HCT116 (cell line): ENCODE measurements around the gene SPNS1. TPM values are rescaled to one million over a fixed set of nuclear protein-coding genes. Genes with fewer than 3 reads are reported as not detected.

Experiments
- ATAC-seq: fragments of 200-7000 bp; cut with Tn5 transposase; 2 replicates; pipeline ENCODE4 v1.9.1; 2020; ENCODE audit warnings: mild to moderate bottlenecking, moderate library complexity
- BruUV-seq: library from RNA; stranded (reverse); fragments of 400-500 nt; replicated peaks from 2 replicates; lab custom pipeline; 2021; lab: Mats Ljungman, UMichigan
- CTCF ChIA-PET: fragments of 300-600 bp; sonication (Branson Sonifier 250); formaldehyde crosslinking; loops from one replicate; lab custom pipeline; 2021; ENCODE audit warnings: antibody characterized with exemption; lab: Charles Lee
- POLR2A ChIA-PET: fragments of 300-600, 350-600 bp; sonication (Branson Sonifier 250); formaldehyde crosslinking; loops from one replicate; lab custom pipeline; 2021; ENCODE audit warnings: antibody characterized with exemption; lab: Charles Lee
- RAD21 ChIA-PET, 2 experiments: fragments of 300-600 bp; sonication (Branson Sonifier 250); formaldehyde crosslinking; loops; one replicate each; lab custom pipeline; 2023; ENCODE audit warnings: low total read pairs in 2 of 2; ENCODE audit not compliant: uncharacterized antibody in 2 of 2, unreplicated experiment in 2 of 2, low non-redundant PET in 1 of 2; lab: Charles Lee
- DNase-seq: peaks from one replicate; pipeline ENCODE4 v3.0.0-alpha.2; 2010; ENCODE audit warnings: low read depth, low spot score
- H2AFZ ChIP-seq: fragments of 200-600 bp; shearing (Covaris generic), sonication (generic); 2 replicates; pipeline ENCODE4 v1.6.1; 2017; ENCODE audit warnings: low read depth, mixed run types, mixed read lengths, antibody characterized with exemption, low read length; ENCODE audit not compliant: poor library complexity, severe bottlenecking
- H3K27ac ChIP-seq: 2 replicates; pipeline ENCODE4 v1.5.1; 2012; ENCODE audit warnings: low read depth, low read length
- H3K27me3 ChIP-seq: fragments of 200-600 bp; sonication (generic); 2 replicates; pipeline ENCODE4 v1.6.1; 2016; ENCODE audit warnings: mixed run types, low read length, mixed read lengths; ENCODE audit not compliant: insufficient read depth
- H3K36me3 ChIP-seq, 2 experiments: fragments of 200-500 bp in 1 of 2; fragments of 200-600 bp in 1 of 2; sonication (Bioruptor generic) in 1 of 2; sonication (generic) in 1 of 2; 2 replicates each; pipeline versions ENCODE4 v1.5.1 to v1.6.1; 2014 to 2016; ENCODE audit warnings: low read length in 2 of 2, inconsistent platforms in 1 of 2, mixed read lengths in 1 of 2, mixed run types in 1 of 2; ENCODE audit not compliant: insufficient read depth in 2 of 2, control insufficient read depth in 1 of 2
- H3K4me1 ChIP-seq, 2 experiments: fragments of 200-600 bp in 1 of 2; sonication (generic) in 1 of 2; 2 replicates each; pipeline versions ENCODE4 v1.5.1 to v1.6.1; 2012 to 2017; ENCODE audit warnings: low read length in 2 of 2, inconsistent platforms in 1 of 2, mild to moderate bottlenecking in 1 of 2, mixed read lengths in 1 of 2, mixed run types in 1 of 2, moderate library complexity in 1 of 2; ENCODE audit not compliant: insufficient read depth in 2 of 2, control insufficient read depth in 1 of 2
- H3K4me2 ChIP-seq: fragments of 200-600 bp; sonication (generic); 2 replicates; pipeline ENCODE4 v1.6.1; 2017; ENCODE audit warnings: mixed run types, low read length, mixed read lengths
- H3K4me3 ChIP-seq, 2 experiments: fragments of 200-600 bp in 1 of 2; sonication (generic) in 1 of 2; replicated peaks in 1 of 2; 2 replicates each; pipeline ENCODE4 v1.5.1; 2011 to 2016; ENCODE audit warnings: low read length in 2 of 2, control low read depth in 1 of 2, low read depth in 1 of 2, mild to moderate bottlenecking in 1 of 2, mixed read lengths in 1 of 2, mixed run types in 1 of 2
- H3K79me2 ChIP-seq: fragments of 200-600 bp; sonication (generic); 2 replicates; pipeline ENCODE4 v1.6.1; 2017; ENCODE audit warnings: mild to moderate bottlenecking, mixed run types, low read length, moderate library complexity, mixed read lengths; ENCODE audit not compliant: insufficient read depth
- H3K9ac ChIP-seq: fragments of 200-600 bp; sonication (generic); 2 replicates; pipeline ENCODE4 v1.6.1; 2016; ENCODE audit warnings: low read length, mixed read lengths
- H3K9me2 ChIP-seq: fragments of 200-600 bp; sonication (generic), shearing (Covaris generic); 2 replicates; pipeline ENCODE4 v1.6.1; 2017; ENCODE audit warnings: mixed run types, mild to moderate bottlenecking, moderate library complexity; ENCODE audit not compliant: insufficient read depth
- H3K9me3 ChIP-seq, 2 experiments: fragments of 200-500 bp in 1 of 2; fragments of 200-600 bp in 1 of 2; sonication (Bioruptor generic) in 1 of 2; sonication (generic) in 1 of 2; 2 replicates each; pipeline ENCODE4 v1.6.1; 2014 to 2017; ENCODE audit warnings: low read length in 2 of 2, mixed read lengths in 2 of 2, inconsistent platforms in 1 of 2, low read depth in 1 of 2, mild to moderate bottlenecking in 1 of 2, mixed run types in 1 of 2, moderate library complexity in 1 of 2; ENCODE audit not compliant: control insufficient read depth in 1 of 2, insufficient read depth in 1 of 2
- H4K20me1 ChIP-seq: fragments of 200-600 bp; sonication (generic), shearing (Covaris generic); 2 replicates; pipeline ENCODE4 v1.6.1; 2017; ENCODE audit warnings: mixed run types, mild to moderate bottlenecking, moderate library complexity; ENCODE audit not compliant: insufficient read depth
- CEBPB ChIP-seq: IDR thresholded peaks from 2 replicates; pipeline ENCODE4 v1.6.1; 2012; ENCODE audit warnings: low read depth
- EZH2 ChIP-seq: fragments of 200-600 bp; sonication (generic); IDR thresholded peaks from 2 replicates; pipeline ENCODE4 v1.6.1; 2017; ENCODE audit warnings: antibody characterized with exemption, mixed run types
- JUND ChIP-seq: IDR thresholded peaks from 2 replicates; pipeline ENCODE4 v1.6.1; 2012
- RAD21 ChIP-seq: IDR thresholded peaks from 2 replicates; pipeline ENCODE4 v1.6.1; 2012; ENCODE audit warnings: low read depth, mild to moderate bottlenecking
- SP1 ChIP-seq: IDR thresholded peaks from 2 replicates; pipeline ENCODE4 v1.6.1; 2012; ENCODE audit warnings: low read depth
- YY1 ChIP-seq: IDR thresholded peaks from 2 replicates; pipeline ENCODE4 v1.6.1; 2011; ENCODE audit warnings: low read length, low read depth, moderate library complexity, mild to moderate bottlenecking; ENCODE audit not compliant: insufficient replicate concordance; ENCODE audit errors: extremely low read depth
- intact Hi-C: fragments of 100-400 bp; cut with micrococcal nuclease; formaldehyde crosslinking; loops from 2 replicates; pipeline ENCODE4 v1.10.0; 2022
- total RNA-seq: library from RNA; stranded (reverse); gene quantifications from one replicate; pipeline ENCODE4 v1.2.1, GENCODE V29; 2021; ENCODE audit not compliant: unreplicated experiment
- TF ChIP-seq, protein P1 (sequence below), 3 experiments: fragments of 200-600 bp in 1 of 3; sonication (generic) in 1 of 3; IDR thresholded peaks in 2 of 3; conservative IDR thresholded peaks in 1 of 3; 2 replicates each; pipeline ENCODE4 v1.5.1; 2012 to 2017; ENCODE audit warnings: low read depth in 2 of 3, low read length in 2 of 3, antibody characterized with exemption in 1 of 3, borderline replicate concordance in 1 of 3, control low read depth in 1 of 3, mild to moderate bottlenecking in 1 of 3, mixed read lengths in 1 of 3, mixed run types in 1 of 3, moderate library complexity in 1 of 3; ENCODE audit not compliant: insufficient read depth in 1 of 3

SPNS1 gene
- total RNA-seq, 1 experiment from 2014 or later, result 32.3 TPM

DNA sequence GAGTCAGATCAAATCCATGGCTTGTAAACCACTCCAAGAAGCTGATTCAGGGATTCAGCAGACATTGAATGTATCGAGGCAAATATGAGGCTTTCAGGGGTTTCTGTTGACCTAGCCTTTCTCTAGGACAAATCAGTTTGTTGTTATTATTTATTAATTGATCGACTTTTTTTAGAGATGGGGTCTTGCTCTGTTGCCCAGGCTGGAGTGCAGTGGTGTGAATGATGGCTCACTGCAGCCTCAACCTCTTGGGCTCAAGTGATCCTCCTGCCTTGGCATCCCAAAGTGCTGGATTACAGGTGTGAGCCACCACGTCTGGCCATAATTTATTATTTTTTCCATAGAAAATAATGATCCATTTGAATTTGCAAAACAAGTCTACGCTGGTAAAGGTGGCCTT, 37.3 kb downstream of the SPNS1 start:
- no peak overlapping the region for H3K27ac ChIP-seq
- H3K4me2 ChIP-seq, result no peak overlapping the region
- no peaks in the 10 kb centered on the region for H3K9me2 ChIP-seq
- H3K4me1 ChIP-seq, result peaks cover 0 to 5% of the 10 kb centered on the region in 2 experiments; a peak in 2 of 4 replicates
- TF ChIP-seq EZH2, result no peak
- TF ChIP-seq, all 23 proteins: peak for 0
- H2AFZ ChIP-seq, result no peak overlapping the region
- DNase-seq (no peak), ATAC-seq (no peak)
- no peaks in the 10 kb centered on the region for H3K79me2 ChIP-seq
- CTCF ChIA-PET, result interaction anchor here (1.0 kb wide), 1 partner anchor 9 kb away, joined by 3 read pairs; no protein-coding TSS in a partner anchor
- no TSS peak for BruUV-seq
- H3K4me3 ChIP-seq, result no peak overlapping the region
- POLR2A ChIA-PET, result no interaction called here
- RAD21 ChIA-PET, result no interaction called here
- intact Hi-C loops, result no loop called here
- H3K9ac ChIP-seq, result no peak overlapping the region
- no peaks in the 10 kb centered on the region for H4K20me1 ChIP-seq
- H3K36me3 ChIP-seq, result no peaks in the 10 kb centered on the region
- H3K9me3 ChIP-seq, result no peaks in the 10 kb centered on the region
- H3K27me3 ChIP-seq, result no peaks in the 10 kb centered on the region

DNA sequence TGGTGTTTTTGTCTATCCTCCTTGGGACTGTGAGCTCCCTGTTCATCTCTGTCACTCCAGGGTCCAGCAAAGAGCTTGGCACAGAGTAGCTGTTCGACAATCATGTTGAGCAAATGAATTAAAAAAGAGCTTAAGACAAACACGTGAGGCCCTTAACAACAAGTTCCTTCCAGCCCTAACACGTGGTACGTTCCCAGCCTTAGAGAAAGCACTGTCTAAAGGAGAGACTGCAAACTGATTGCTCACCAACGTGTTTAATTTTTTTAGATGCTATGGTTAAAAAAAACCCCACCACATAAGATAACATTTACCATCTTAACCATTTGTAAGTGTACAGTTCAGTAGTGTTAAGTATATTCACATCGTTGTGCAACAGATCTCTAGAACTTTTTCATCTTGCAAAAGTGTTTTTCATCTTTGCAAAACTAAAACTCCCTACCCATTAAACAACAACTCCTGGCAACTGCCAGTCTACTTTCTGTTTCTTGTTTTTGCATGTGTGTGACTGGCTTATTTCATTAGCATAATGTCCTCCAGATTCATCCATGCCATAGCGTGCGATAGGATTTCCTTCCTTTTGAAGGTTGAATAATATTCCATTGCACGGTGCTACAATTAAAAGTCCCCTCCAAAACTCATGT, 38.5 kb downstream of the SPNS1 start:
- H3K27ac ChIP-seq, result no peak overlapping the region
- intact Hi-C loops, result no loop called here

More for the DNA sequence above, 38.5 kb downstream of the SPNS1 start:
- no peaks in the 10 kb centered on the region for H3K9me3 ChIP-seq
- ChIA-PET RAD21 (no interaction called here), POLR2A (no interaction called here), CTCF (no interaction called here)
- TF ChIP-seq, protein P1, sequence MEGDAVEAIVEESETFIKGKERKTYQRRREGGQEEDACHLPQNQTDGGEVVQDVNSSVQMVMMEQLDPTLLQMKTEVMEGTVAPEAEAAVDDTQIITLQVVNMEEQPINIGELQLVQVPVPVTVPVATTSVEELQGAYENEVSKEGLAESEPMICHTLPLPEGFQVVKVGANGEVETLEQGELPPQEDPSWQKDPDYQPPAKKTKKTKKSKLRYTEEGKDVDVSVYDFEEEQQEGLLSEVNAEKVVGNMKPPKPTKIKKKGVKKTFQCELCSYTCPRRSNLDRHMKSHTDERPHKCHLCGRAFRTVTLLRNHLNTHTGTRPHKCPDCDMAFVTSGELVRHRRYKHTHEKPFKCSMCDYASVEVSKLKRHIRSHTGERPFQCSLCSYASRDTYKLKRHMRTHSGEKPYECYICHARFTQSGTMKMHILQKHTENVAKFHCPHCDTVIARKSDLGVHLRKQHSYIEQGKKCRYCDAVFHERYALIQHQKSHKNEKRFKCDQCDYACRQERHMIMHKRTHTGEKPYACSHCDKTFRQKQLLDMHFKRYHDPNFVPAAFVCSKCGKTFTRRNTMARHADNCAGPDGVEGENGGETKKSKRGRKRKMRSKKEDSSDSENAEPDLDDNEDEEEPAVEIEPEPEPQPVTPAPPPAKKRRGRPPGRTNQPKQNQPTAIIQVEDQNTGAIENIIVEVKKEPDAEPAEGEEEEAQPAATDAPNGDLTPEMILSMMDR (IDR thresholded peaks at IDR 0.05 in 2 of 3, conservative IDR thresholded peaks at IDR 0.05 in 1 of 3; ENCODE audit: borderline replicate concordance in 1 of 3, insufficient read depth in 1 of 3, low read depth in 2 of 3, low read length in 2 of 3), result no peak
- TF ChIP-seq RAD21 (no peak), CEBPB (no peak), YY1 (no peak), SP1 (no peak), JUND (no peak)
- H3K4me3 ChIP-seq, result no peak overlapping the region
- no peaks in the 10 kb centered on the region for H3K9me2 ChIP-seq
- H3K4me1 ChIP-seq, result peaks cover 0 to 2% of the 10 kb centered on the region in 2 experiments; a peak in 2 of 4 replicates
- H3K9ac ChIP-seq, result no peak overlapping the region
- no peak overlapping the region for H3K4me2 ChIP-seq
- no peaks in the 10 kb centered on the region for H3K36me3 ChIP-seq
- DNase-seq, result no peak
- no peaks in the 10 kb centered on the region for H4K20me1 ChIP-seq
- H3K27me3 ChIP-seq, result no peaks in the 10 kb centered on the region
- ATAC-seq, result no peak
- no peaks in the 10 kb centered on the region for H3K79me2 ChIP-seq
- no peak overlapping the region for H2AFZ ChIP-seq
- no TSS peak for BruUV-seq
